A549 treated with GW870086 at 1 μM for 4 hours (cell line): ENCODE results near the gene FAHD1. TPM values are rescaled to one million over a fixed set of nuclear protein-coding genes. Genes with fewer than 3 reads are reported as not detected.

Experiments
- total RNA-seq: library from RNA; stranded (reverse); fragments of 200-300 nt; extraction: Qiagen RNA extraction; gene quantifications from 5 replicates; pipeline ENCODE4 v1.2.3, GENCODE V29; 2022; ENCODE audit warnings: low read depth

The FAHD1 gene
- 46.1 to 51.7 TPM (median 46.8 TPM) in 5 replicates for total RNA-seq

DNA sequence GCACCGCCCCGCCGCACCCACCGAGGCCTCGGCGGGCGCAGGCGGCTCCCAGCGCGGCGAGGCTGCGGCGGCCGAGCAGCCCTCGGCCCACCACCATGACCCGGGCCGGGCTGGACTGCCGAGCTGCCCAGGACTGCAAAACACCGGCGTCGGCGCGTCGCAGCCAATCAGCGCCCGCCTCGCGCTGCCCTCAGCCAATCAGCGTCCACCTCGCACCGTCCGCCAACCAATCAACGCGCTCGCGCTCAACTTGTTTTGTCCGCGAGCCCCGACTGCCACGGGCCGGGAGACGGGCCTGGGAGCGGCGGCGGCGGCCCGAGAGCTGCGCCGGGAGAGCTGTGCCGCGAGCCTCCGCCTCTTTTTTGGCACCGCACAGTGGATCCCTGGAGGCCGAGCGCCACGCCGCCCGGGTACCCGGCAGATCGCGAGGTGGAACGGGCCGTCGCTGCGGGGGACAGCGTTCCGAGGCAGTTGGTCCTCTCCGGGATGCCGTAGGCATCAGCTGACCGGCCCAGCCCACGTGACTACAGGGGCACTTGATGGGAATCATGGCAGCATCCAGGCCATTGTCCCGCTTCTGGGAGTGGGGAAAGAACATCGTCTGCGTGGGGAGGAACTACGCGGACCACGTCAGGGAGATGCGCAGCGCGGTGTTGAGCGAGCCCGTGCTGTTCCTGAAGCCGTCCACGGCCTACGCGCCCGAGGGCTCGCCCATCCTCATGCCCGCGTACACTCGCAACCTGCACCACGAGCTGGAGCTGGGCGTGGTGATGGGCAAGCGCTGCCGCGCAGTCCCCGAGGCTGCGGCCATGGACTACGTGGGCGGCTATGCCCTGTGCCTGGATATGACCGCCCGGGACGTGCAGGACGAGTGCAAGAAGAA, at the start of gene FAHD1, which contains the start of gene HAGH:
TSS of gene FAHD1 (plus strand) at position 516 of the 883 bp plus-strand sequence. CDS start at position 549, 33 bp downstream.
TSS of gene HAGH (minus strand) at position 135 of the 883 bp plus-strand sequence. CDS start at position 97, 38 bp downstream.

DNA sequence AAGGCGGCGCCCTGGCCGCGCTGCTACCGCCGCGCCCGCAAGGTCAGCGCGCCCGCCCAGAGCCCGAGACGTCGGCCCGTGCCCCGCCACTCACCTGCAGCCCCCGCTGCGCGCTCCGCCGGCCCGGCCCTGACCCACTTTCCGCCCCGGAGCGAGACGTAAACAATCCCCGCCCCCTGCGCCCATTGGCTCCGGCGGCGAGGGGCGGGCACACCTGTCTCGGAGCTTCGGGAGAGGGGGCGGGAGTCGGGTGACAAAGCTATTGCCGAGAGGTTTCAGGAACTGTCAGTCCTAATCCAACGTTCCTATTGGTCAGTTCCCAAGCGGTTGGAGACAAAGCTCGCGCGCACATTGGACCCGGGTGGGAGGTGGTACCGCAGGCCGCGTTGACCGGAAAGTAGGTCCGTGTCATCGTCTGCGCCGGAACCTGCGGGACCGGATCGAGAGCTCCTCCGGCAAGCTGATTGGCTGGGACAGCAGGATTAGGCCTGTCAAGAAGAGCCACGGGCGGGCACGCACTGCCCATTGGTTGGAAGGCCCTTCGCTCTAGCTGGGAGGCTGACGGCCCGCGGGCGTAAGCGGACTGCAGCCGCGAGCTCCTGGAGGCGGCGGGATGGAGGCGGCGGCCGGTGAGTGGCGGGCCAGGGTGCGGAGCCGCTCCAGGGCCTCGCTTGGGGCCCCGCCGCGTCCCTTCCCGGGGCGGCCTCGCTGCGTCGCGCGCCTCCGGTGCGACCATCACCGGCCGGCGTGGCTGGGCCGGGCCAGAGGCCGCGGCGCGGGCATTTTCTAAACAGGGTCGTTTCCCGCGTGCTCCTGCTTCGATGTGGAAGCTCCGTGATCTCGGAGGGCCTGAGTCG, 44.4 kb upstream of the FAHD1 start, which contains the start of the genes NUBP2 and SPSB3:
TSS of gene NUBP2 (plus strand) at position 553 of the 857 bp plus-strand sequence. CDS start at position 614, 61 bp downstream.
TSS of gene SPSB3 (minus strand) at position 164 of the 857 bp plus-strand sequence. CDS start 1,088 bp downstream, outside the sequence.

DNA sequence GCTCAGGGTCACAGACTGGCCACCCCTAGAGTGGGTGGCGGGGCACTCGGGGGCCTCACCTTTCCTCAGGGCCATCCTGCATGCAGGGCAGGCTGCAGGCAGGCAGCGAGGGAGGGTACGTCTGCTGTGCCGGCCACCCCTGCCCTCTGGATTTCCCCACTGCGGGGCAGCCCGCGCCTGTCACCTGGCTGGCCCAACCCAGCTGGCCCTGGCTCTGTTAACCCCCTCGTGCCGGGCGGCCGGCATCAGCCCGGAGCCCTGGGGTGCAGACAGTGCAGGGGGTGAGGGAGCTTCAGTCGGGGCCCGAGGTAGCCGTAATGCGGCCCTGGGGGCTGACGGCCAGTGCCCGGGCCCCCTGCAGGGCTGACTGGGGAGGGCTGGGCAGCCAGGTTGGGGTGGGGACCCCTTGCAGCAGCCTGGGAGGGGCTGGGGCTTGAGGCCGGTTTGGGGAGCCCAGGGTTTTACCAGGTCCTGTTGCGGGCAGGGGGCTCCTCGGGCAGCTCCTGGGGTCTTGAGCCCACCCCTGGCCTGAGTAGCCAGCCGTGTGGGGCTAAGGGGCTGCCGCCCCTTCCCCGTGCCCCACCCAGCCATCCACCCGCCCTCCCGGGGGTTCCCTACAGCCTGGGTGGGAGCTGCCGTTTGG, 33.3 kb upstream of the FAHD1 start, which contains the start of gene IGFALS:
TSS of gene IGFALS (minus strand) at position 128 of the 643 bp plus-strand sequence. CDS start at position 75, 53 bp downstream.

DNA sequence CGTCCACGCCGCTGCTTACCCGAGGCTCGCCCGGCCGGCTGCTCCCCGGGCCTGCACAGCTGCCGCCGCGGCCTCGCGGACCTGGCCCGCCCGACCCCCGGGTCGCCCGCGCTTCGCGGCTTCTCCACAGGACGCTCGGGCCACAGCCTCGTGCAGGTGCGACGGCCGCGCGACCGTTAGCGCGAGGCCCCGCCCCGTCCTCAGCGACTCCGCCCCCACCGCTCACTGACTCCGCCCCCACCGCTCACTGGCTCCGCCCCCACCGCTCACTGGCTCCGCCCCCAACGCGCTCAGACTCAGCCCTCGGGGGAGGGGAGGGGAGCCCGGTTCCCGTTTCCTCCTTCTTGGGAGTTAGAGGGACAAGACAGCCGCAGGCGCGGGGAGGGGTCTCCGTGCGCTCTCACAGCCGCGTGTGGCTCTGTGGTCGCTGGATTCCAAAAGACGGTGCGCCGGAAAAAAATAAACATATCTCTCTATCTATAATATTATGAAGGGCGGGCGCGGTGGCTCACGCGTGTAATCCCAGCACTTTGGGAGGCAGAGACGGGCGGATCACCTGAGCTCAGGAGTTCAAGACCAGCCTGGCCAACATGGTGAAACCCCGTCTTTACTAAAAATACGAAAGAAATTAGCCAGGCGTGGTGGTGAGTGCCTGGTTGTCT, 45.1 kb downstream of the FAHD1 start, which contains the start of gene MEIOB:
TSS of gene MEIOB (minus strand) at position 191 of the 662 bp plus-strand sequence. CDS start 3,989 bp downstream, outside the sequence.

Other genes starting within 250 kb of the FAHD1 start
- 6.4 to 9.2 TPM (median 8.6 TPM) in 5 replicates for gene IFT140, start 215.1 kb upstream of the FAHD1 start, total RNA-seq
- 11.8 to 17.6 TPM (median 16.9 TPM) in 5 replicates for gene CRAMP1, start 214.8 kb upstream of the FAHD1 start, total RNA-seq
- gene JPT2, start 148.9 kb upstream of the FAHD1 start, total RNA-seq: 172 to 195 TPM (median 191 TPM) in 5 replicates
- gene MAPK8IP3, start 121.0 kb upstream of the FAHD1 start, total RNA-seq: 46.6 to 69.5 TPM (median 57.9 TPM) in 5 replicates
- gene NME3, start 55.7 kb upstream of the FAHD1 start, total RNA-seq: 36.1 to 62.1 TPM (median 56.3 TPM) in 5 replicates
- gene EME2, start 54.4 kb upstream of the FAHD1 start, total RNA-seq: 6.5 to 12.4 TPM (median 10.3 TPM) in 5 replicates
- 165 to 272 TPM (median 249 TPM) in 5 replicates for gene MRPS34, start 54.1 kb upstream of the FAHD1 start, total RNA-seq
- 14.6 to 24.6 TPM (median 23.2 TPM) in 5 replicates for gene SPSB3, start 44.6 kb upstream of the FAHD1 start, total RNA-seq
- 59.4 to 85.3 TPM (median 79.7 TPM) in 5 replicates for gene NUBP2, start 44.2 kb upstream of the FAHD1 start, total RNA-seq
- gene IGFALS, start 33.5 kb upstream of the FAHD1 start, total RNA-seq: 0.06 TPM in 1 of 5 replicates, not detected in the others
- 61.5 to 70.0 TPM (median 66.3 TPM) in 5 replicates for gene HAGH, start 381 bp upstream of the FAHD1 start, total RNA-seq
- 1.2 to 2.1 TPM (median 1.5 TPM) in 5 replicates for gene MEIOB, start 45.0 kb downstream of the FAHD1 start, total RNA-seq
- 1.4 to 2.7 TPM (median 2.2 TPM) in 5 replicates for gene HS3ST6, start 91.2 kb downstream of the FAHD1 start, total RNA-seq
- gene MSRB1, start 116.0 kb downstream of the FAHD1 start, total RNA-seq: 33.4 to 43.1 TPM (median 40.4 TPM) in 5 replicates
- 0.13 to 0.21 TPM in 2 of 5 replicates, not detected in the others for gene RPL3L, start 127.5 kb downstream of the FAHD1 start, total RNA-seq
- 238 to 320 TPM (median 255 TPM) in 5 replicates for gene NDUFB10, start 132.3 kb downstream of the FAHD1 start, total RNA-seq
- gene RPS2, start 137.6 kb downstream of the FAHD1 start, total RNA-seq: 4,023 to 5,272 TPM (median 5,225 TPM) in 5 replicates
- not detected in 5 replicates for gene RNF151, start 139.7 kb downstream of the FAHD1 start, total RNA-seq
- gene TBL3, start 144.8 kb downstream of the FAHD1 start, total RNA-seq: 28.5 to 41.0 TPM (median 37.8 TPM) in 5 replicates
- gene NOXO1, start 154.3 kb downstream of the FAHD1 start, total RNA-seq: 0.25 to 0.58 TPM (median 0.37 TPM) in 3 of 5 replicates, not detected in the others
- gene GFER, start 157.0 kb downstream of the FAHD1 start, total RNA-seq: 21.9 to 49.2 TPM (median 39.8 TPM) in 5 replicates
- 5.5 to 8.3 TPM (median 8.1 TPM) in 5 replicates for gene SYNGR3, start 162.8 kb downstream of the FAHD1 start, total RNA-seq
- 43.7 to 60.1 TPM (median 56.5 TPM) in 5 replicates for gene ZNF598, start 182.6 kb downstream of the FAHD1 start, total RNA-seq
- 0.44 to 1.7 TPM (median 0.85 TPM) in 5 replicates for gene NPW, start 192.6 kb downstream of the FAHD1 start, total RNA-seq
- 48.2 to 73.8 TPM (median 68.4 TPM) in 5 replicates for gene NHERF2, start 199.7 kb downstream of the FAHD1 start, total RNA-seq
- 37.9 to 51.7 TPM (median 44.3 TPM) in 5 replicates for gene NTHL1, start 220.6 kb downstream of the FAHD1 start, total RNA-seq
- 30.8 to 44.5 TPM (median 43.0 TPM) in 5 replicates for gene TSC2, start 220.8 kb downstream of the FAHD1 start, total RNA-seq